SK-N-SH (cell line): Measurements from ENCODE around the gene OGFOD2.

Experiments used
- GABPA ChIP-seq: IDR thresholded peaks from 2 replicates; pipeline ENCODE4 v1.4.0; 2012; ENCODE audit warnings: low read depth, mild to moderate bottlenecking
- RFX5 ChIP-seq: IDR thresholded peaks from 2 replicates; pipeline ENCODE4 v1.6.1; 2012; ENCODE audit warnings: mild to moderate bottlenecking, improper control_type of control experiment, low read length
- TF ChIP-seq, protein P1 (sequence below): IDR thresholded peaks from 2 replicates; pipeline ENCODE4 v1.6.1; 2012; ENCODE audit warnings: mild to moderate bottlenecking, low read depth, low read length, moderate library complexity
- TF ChIP-seq, protein P2 (sequence below): IDR thresholded peaks from 2 replicates; pipeline ENCODE4; 2012
- TF ChIP-seq, protein P3 (sequence below): fragments of 200-600 bp; sonication (generic); IDR thresholded peaks from 2 replicates; pipeline ENCODE4 v1.6.1; 2017; ENCODE audit warnings: antibody characterized with exemption, mild to moderate bottlenecking, moderate library complexity

DNA sequence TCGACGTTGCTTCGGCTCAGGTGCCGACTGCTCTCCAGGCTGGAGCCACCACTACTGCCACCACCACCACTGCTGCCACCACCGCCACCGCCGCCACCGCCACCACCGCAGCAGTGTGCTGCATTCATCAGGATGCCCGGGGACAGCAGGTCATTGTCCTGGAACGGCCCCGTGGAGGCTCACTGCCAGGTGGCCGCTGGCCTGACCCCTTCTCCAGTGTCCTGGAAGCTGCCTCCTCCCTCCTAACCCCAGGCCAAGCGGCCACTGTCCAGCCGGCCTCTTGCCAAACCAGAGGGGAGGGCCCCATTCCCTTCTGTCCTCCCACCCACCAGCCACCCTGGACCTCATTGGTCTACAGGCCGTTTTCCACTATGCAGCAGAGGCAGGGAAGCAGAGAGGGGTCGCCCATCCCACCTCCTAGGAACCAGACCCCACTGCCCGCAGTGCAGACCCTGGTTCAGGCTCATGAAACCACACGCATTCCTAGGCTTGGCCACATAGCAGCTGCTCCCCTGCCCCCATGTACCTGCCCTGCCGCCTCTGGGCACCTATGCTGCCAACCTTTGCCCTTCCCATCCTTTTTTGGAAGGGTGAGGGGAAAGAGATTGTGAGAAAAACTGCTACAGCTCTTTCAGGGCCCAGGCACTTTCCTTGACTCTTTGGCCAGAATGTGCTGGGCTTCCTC lies 20.6 kb downstream of the OGFOD2 start:
- no peak for TF ChIP-seq GABPA
- TF ChIP-seq, protein P1, sequence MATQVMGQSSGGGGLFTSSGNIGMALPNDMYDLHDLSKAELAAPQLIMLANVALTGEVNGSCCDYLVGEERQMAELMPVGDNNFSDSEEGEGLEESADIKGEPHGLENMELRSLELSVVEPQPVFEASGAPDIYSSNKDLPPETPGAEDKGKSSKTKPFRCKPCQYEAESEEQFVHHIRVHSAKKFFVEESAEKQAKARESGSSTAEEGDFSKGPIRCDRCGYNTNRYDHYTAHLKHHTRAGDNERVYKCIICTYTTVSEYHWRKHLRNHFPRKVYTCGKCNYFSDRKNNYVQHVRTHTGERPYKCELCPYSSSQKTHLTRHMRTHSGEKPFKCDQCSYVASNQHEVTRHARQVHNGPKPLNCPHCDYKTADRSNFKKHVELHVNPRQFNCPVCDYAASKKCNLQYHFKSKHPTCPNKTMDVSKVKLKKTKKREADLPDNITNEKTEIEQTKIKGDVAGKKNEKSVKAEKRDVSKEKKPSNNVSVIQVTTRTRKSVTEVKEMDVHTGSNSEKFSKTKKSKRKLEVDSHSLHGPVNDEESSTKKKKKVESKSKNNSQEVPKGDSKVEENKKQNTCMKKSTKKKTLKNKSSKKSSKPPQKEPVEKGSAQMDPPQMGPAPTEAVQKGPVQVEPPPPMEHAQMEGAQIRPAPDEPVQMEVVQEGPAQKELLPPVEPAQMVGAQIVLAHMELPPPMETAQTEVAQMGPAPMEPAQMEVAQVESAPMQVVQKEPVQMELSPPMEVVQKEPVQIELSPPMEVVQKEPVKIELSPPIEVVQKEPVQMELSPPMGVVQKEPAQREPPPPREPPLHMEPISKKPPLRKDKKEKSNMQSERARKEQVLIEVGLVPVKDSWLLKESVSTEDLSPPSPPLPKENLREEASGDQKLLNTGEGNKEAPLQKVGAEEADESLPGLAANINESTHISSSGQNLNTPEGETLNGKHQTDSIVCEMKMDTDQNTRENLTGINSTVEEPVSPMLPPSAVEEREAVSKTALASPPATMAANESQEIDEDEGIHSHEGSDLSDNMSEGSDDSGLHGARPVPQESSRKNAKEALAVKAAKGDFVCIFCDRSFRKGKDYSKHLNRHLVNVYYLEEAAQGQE = no peak
- TF ChIP-seq, protein P2, sequence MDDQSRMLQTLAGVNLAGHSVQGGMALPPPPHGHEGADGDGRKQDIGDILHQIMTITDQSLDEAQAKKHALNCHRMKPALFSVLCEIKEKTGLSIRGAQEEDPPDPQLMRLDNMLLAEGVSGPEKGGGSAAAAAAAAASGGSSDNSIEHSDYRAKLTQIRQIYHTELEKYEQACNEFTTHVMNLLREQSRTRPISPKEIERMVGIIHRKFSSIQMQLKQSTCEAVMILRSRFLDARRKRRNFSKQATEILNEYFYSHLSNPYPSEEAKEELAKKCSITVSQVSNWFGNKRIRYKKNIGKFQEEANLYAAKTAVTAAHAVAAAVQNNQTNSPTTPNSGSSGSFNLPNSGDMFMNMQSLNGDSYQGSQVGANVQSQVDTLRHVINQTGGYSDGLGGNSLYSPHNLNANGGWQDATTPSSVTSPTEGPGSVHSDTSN = no peak
- TF ChIP-seq RFX5 = no peak
- TF ChIP-seq, protein P3, sequence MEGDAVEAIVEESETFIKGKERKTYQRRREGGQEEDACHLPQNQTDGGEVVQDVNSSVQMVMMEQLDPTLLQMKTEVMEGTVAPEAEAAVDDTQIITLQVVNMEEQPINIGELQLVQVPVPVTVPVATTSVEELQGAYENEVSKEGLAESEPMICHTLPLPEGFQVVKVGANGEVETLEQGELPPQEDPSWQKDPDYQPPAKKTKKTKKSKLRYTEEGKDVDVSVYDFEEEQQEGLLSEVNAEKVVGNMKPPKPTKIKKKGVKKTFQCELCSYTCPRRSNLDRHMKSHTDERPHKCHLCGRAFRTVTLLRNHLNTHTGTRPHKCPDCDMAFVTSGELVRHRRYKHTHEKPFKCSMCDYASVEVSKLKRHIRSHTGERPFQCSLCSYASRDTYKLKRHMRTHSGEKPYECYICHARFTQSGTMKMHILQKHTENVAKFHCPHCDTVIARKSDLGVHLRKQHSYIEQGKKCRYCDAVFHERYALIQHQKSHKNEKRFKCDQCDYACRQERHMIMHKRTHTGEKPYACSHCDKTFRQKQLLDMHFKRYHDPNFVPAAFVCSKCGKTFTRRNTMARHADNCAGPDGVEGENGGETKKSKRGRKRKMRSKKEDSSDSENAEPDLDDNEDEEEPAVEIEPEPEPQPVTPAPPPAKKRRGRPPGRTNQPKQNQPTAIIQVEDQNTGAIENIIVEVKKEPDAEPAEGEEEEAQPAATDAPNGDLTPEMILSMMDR = no peak
